Astrocyte (in vitro differentiated cells and primary cell): ENCODE results near the gene SLC25A30.

Source experiments
- CTCF ChIP-seq: IDR thresholded peaks from 2 replicates; pipeline ENCODE4 v1.5.1; 2011; ENCODE audit warnings: low read depth, mild to moderate bottlenecking, inconsistent platforms, low read length, moderate library complexity; ENCODE audit not compliant: insufficient read depth
- EZH2 ChIP-seq: IDR thresholded peaks from 2 replicates; pipeline ENCODE4 v1.6.1; 2012; ENCODE audit warnings: mild to moderate bottlenecking, low read length, inconsistent platforms; ENCODE audit not compliant: insufficient read depth

DNA sequence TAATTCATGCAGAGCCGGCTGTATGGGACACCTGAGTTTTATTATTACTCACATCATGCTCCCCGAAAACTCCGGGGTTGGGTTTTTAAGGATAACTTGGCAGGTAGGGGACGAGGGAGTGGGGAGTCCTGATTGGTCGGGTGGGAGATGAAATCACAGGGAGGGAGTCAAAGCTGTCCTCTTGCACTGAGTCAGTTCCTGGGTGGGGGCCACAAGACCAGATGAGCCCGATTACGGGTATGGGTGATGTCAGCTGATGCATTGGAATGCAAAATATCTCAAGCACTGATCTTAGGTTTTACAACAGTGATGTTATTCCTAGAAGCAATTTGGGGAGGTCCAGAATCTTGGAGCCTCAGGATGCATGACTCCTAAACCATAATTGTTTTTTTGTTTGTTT, 28.0 kb upstream of the SLC25A30 start:
- TF ChIP-seq CTCF: no peak
- TF ChIP-seq EZH2: no peak
